Activated naive CD4-positive, alpha-beta T cell (primary cell): ENCODE data around the gene MYO1B.

Experiments used
- DNase-seq, 4 experiments: peaks; one replicate each; lab custom pipeline; 2025; lab: John Stamatoyannopoulos, UW

MYO1B gene

GRCh38 chr2:191298306-191298705 lies 53.1 kb downstream of the MYO1B start:
- no peak for DNase-seq

GRCh38 chr2:191299010-191299409 lies 53.8 kb downstream of the MYO1B start:
- DNase-seq: no peak

- no peak for DNase-seq
Observed at GRCh38 chr2:191299866-191300265, 54.7 kb downstream of the MYO1B start.

GRCh38 chr2:191301971-191302370 lies 56.8 kb downstream of the MYO1B start:
- DNase-seq: no peak

- no peak for DNase-seq
Observed at GRCh38 chr2:191302459-191303139, 57.4 kb downstream of the MYO1B start.

GRCh38 chr2:191303140-191304005 lies 58.2 kb downstream of the MYO1B start:
- DNase-seq: no peak

GRCh38 chr2:191304939-191305875 lies 60.0 kb downstream of the MYO1B start:
- DNase-seq: no peak

- DNase-seq: no peak
Observed at GRCh38 chr2:191308026-191308425, 62.8 kb downstream of the MYO1B start.

GRCh38 chr2:191311156-191311555 lies 66.0 kb downstream of the MYO1B start:
- no peak for DNase-seq

GRCh38 chr2:191311627-191312026 lies 66.4 kb downstream of the MYO1B start:
- DNase-seq: no peak

GRCh38 chr2:191312163-191312562 lies 67.0 kb downstream of the MYO1B start:
- no peak for DNase-seq

GRCh38 chr2:191312662-191313061 lies 67.5 kb downstream of the MYO1B start:
- DNase-seq: no peak

- DNase-seq: no peak
Observed at GRCh38 chr2:191314697-191315364, 69.6 kb downstream of the MYO1B start.

GRCh38 chr2:191315365-191315752 lies 70.2 kb downstream of the MYO1B start:
- DNase-seq: no peak

- no peak for DNase-seq
Observed at GRCh38 chr2:191316246-191316994, 71.2 kb downstream of the MYO1B start.

GRCh38 chr2:191318037-191318728 lies 73.0 kb downstream of the MYO1B start:
- no peak for DNase-seq

GRCh38 chr2:191318729-191319078 lies 73.5 kb downstream of the MYO1B start:
- DNase-seq: no peak

GRCh38 chr2:191319186-191319585 lies 74.0 kb downstream of the MYO1B start:
- no peak for DNase-seq

GRCh38 chr2:191320881-191321280 lies 75.7 kb downstream of the MYO1B start:
- DNase-seq: no peak

GRCh38 chr2:191321861-191322662 lies 76.9 kb downstream of the MYO1B start:
- DNase-seq: no peak
